ENCODE data around the gene PXMP2.

PXMP2 gene

GRCh38 chr12:132659146-132659545, 28.2 kb upstream of the PXMP2 start:
- TF ChIP-seq CTCF (IDR thresholded peaks at IDR 0.05; ENCODE audit: insufficient read depth, low read length) (no peak), SPI1 (IDR thresholded peaks at IDR 0.05; ENCODE audit: borderline replicate concordance, low read depth) (no peak), GABPA (IDR thresholded peaks at IDR 0.05; ENCODE audit: low read depth) (no peak), POLR2AphosphoS5 (IDR thresholded peaks at IDR 0.05; ENCODE audit: low read depth) (no peak)
- H3K27ac ChIP-seq (replicated peaks): no peak overlapping the region
- no peak overlapping the region for H3K4me3 ChIP-seq (replicated peaks; ENCODE audit: insufficient read depth, low read length)
- DNase-seq (ENCODE audit: low read depth in 1 of 2, low spot score in 1 of 2): no peak
- no peaks in the 10 kb centered on the region for H3K27me3 ChIP-seq (ENCODE audit: insufficient read depth, poor library complexity, severe bottlenecking)

GRCh38 chr12:132660052-132660451, 27.3 kb upstream of the PXMP2 start:
- TF ChIP-seq GABPA (IDR thresholded peaks at IDR 0.05; ENCODE audit: low read depth) (no peak), CTCF (IDR thresholded peaks at IDR 0.05; ENCODE audit: insufficient read depth, low read length) (no peak), REST (IDR thresholded peaks at IDR 0.05; ENCODE audit: insufficient replicate concordance, low read depth) (no peak), SPI1 (IDR thresholded peaks at IDR 0.05; ENCODE audit: borderline replicate concordance, low read depth) (no peak), POLR2AphosphoS5 (IDR thresholded peaks at IDR 0.05; ENCODE audit: low read depth) (no peak)
- no peaks in the 10 kb centered on the region for H3K27me3 ChIP-seq (ENCODE audit: insufficient read depth, poor library complexity, severe bottlenecking)
- H3K4me3 ChIP-seq (replicated peaks; ENCODE audit: insufficient read depth, low read length): no peak overlapping the region
- no peak overlapping the region for H3K27ac ChIP-seq (replicated peaks)
- DNase-seq (ENCODE audit: low read depth in 1 of 2, low spot score in 1 of 2): no peak

- Histone ChIP-seq H3K27ac (replicated peaks) (no peak overlapping the region), H3K4me3 (replicated peaks; ENCODE audit: insufficient read depth, low read length) (no peak overlapping the region), H3K27me3 (ENCODE audit: insufficient read depth, poor library complexity, severe bottlenecking) (no peaks in the 10 kb centered on the region)
- TF ChIP-seq CTCF (IDR thresholded peaks at IDR 0.05; ENCODE audit: insufficient read depth, low read length) (no peak), GABPA (IDR thresholded peaks at IDR 0.05; ENCODE audit: low read depth) (no peak), POLR2AphosphoS5 (IDR thresholded peaks at IDR 0.05; ENCODE audit: low read depth) (no peak), SPI1 (IDR thresholded peaks at IDR 0.05; ENCODE audit: borderline replicate concordance, low read depth) (no peak)
- no peak for DNase-seq (ENCODE audit: low read depth in 1 of 2, low spot score in 1 of 2)
These were observed 26.4 kb upstream of the PXMP2 start for GRCh38 chr12:132660996-132661395.

GRCh38 chr12:132661972-132662371, 25.4 kb upstream of the PXMP2 start:
- Histone ChIP-seq H3K27ac (replicated peaks) (no peak overlapping the region), H3K4me3 (replicated peaks; ENCODE audit: insufficient read depth, low read length) (no peak overlapping the region), H3K27me3 (ENCODE audit: insufficient read depth, poor library complexity, severe bottlenecking) (no peaks in the 10 kb centered on the region)
- no peak for TF ChIP-seq POLR2AphosphoS5 (IDR thresholded peaks at IDR 0.05; ENCODE audit: low read depth)
- DNase-seq (ENCODE audit: low read depth in 1 of 2, low spot score in 1 of 2): no peak

GRCh38 chr12:132662901-132663755, 24.3 kb upstream of the PXMP2 start:
- no peak for DNase-seq (ENCODE audit: low read depth in 1 of 2, low spot score in 1 of 2)
- H3K4me3 ChIP-seq (replicated peaks; ENCODE audit: insufficient read depth, low read length): no peak overlapping the region
- peak overlapping the region; percentile 17; the same call in 1 of the 2 replicates for H3K27ac ChIP-seq (replicated peaks)
- TF ChIP-seq CTCF (IDR thresholded peaks at IDR 0.05; ENCODE audit: insufficient read depth, low read length) (no peak), REST (IDR thresholded peaks at IDR 0.05; ENCODE audit: insufficient replicate concordance, low read depth) (no peak), GABPA (IDR thresholded peaks at IDR 0.05; ENCODE audit: low read depth) (no peak), POLR2AphosphoS5 (IDR thresholded peaks at IDR 0.05; ENCODE audit: low read depth) (no peak), SPI1 (IDR thresholded peaks at IDR 0.05; ENCODE audit: borderline replicate concordance, low read depth) (no peak)
- no peaks in the 10 kb centered on the region for H3K27me3 ChIP-seq (ENCODE audit: insufficient read depth, poor library complexity, severe bottlenecking)

Measured in HL-60 (cell line).